NCI-H2227 treated with DMSO at 0.1 percent for 48 hours (cell line): ENCODE measurements around the gene ANKS3.
"Not testable (repeated sequence)": the region's sequence is repeated elsewhere in the genome, so short reads cannot be mapped to it uniquely, and the experiment has no call there.

Source experiments
- DNase-seq: peaks from one replicate; lab custom pipeline; 2025; lab: John Stamatoyannopoulos, UW

Gene ANKS3

GRCh38 chr16:4755687-4756086 is 21.6 kb upstream of the ANKS3 start:
- DNase-seq: no peak

GRCh38 chr16:4754865-4755264 is 20.8 kb upstream of the ANKS3 start:
- no peak for DNase-seq

- no peak for DNase-seq
Observed at GRCh38 chr16:4753227-4753626, 19.2 kb upstream of the ANKS3 start.

GRCh38 chr16:4752351-4753100 is 18.5 kb upstream of the ANKS3 start:
- DNase-seq: no peak

- no peak for DNase-seq
Observed at GRCh38 chr16:4750896-4751295, 16.8 kb upstream of the ANKS3 start.

GRCh38 chr16:4749700-4750257 is 15.7 kb upstream of the ANKS3 start:
- DNase-seq: no peak

- DNase-seq: no peak
Observed at GRCh38 chr16:4748682-4749411, 14.8 kb upstream of the ANKS3 start.

- DNase-seq: no peak
Observed at GRCh38 chr16:4747906-4748681, 14.0 kb upstream of the ANKS3 start.

GRCh38 chr16:4746991-4747574 is 13.0 kb upstream of the ANKS3 start:
- no peak for DNase-seq

- DNase-seq: no peak
Observed at GRCh38 chr16:4746215-4746614, 12.1 kb upstream of the ANKS3 start.

GRCh38 chr16:4745274-4745569 is 11.2 kb upstream of the ANKS3 start:
- no peak for DNase-seq

GRCh38 chr16:4744555-4745273 is 10.6 kb upstream of the ANKS3 start:
- no peak for DNase-seq

- DNase-seq: no peak
Observed at GRCh38 chr16:4743226-4743878, 9.3 kb upstream of the ANKS3 start.

- not testable (repeated sequence) for DNase-seq
Observed at GRCh38 chr16:4738370-4738769, 4.3 kb upstream of the ANKS3 start.

- no peak for DNase-seq
Observed at GRCh38 chr16:4737545-4737944, 3.5 kb upstream of the ANKS3 start.

GRCh38 chr16:4736546-4736945 is 2.5 kb upstream of the ANKS3 start:
- DNase-seq: no peak

- DNase-seq: peak; percentile 87
Observed at GRCh38 chr16:4734730-4735535, 862 bp upstream of the ANKS3 start.

- DNase-seq: peak; percentile 55
Observed at GRCh38 chr16:4733747-4734062, 366 bp downstream of the ANKS3 start.

- no peak for DNase-seq
Observed at GRCh38 chr16:4733211-4733742, 794 bp downstream of the ANKS3 start.

- no peak for DNase-seq
Observed at GRCh38 chr16:4729876-4730275, 4.2 kb downstream of the ANKS3 start.
